SK-N-SH (cell line): ENCODE results near the gene CYP2C19. TPM values are rescaled to one million over a fixed set of nuclear protein-coding genes. Genes with fewer than 3 reads are reported as not detected.
"Not testable (repeated sequence)": the region's sequence is repeated elsewhere in the genome, so short reads cannot be mapped to it uniquely, and the experiment has no call there.

Experiments used
- CTCF ChIA-PET: fragments of 300-600, 350-600 bp; formaldehyde crosslinking; extraction: SDS; loops from one replicate; lab custom pipeline; 2021; lab: Yijun Ruan, JAX
- POLR2A ChIA-PET: fragments of 350-600 bp; sonication (Branson Sonifier 250); formaldehyde crosslinking; extraction: SDS; loops from one replicate; lab custom pipeline; 2020; ENCODE audit warnings: antibody characterized with exemption, inconsistent platforms; lab: Yijun Ruan, JAX
- DNase-seq: peaks from one replicate; pipeline ENCODE4 v3.0.0; 2012
- H2AFZ ChIP-seq: fragments of 200-600 bp; sonication (generic); 2 replicates; pipeline ENCODE4 v1.8.1; 2016; ENCODE audit warnings: antibody characterized with exemption, mild to moderate bottlenecking, low read depth
- H3F3A ChIP-seq: fragments of 200-600 bp; sonication (generic); replicated peaks from 2 replicates; pipeline ENCODE3; 2016; ENCODE audit warnings: antibody characterized with exemption, mild to moderate bottlenecking; ENCODE audit not compliant: insufficient read depth
- H3K27ac ChIP-seq, 2 experiments: fragments of 200-500 bp in 1 of 2; fragments of 200-600 bp in 1 of 2; sonication (Bioruptor generic) in 1 of 2; sonication (generic), shearing (Covaris generic) in 1 of 2; 2 replicates each; pipeline versions ENCODE4 v1.5.1 to v1.6.1; 2014 to 2016; ENCODE audit warnings: low read depth in 2 of 2, inconsistent platforms in 1 of 2, low read length in 1 of 2, mild to moderate bottlenecking in 1 of 2, mixed read lengths in 1 of 2
- H3K27me3 ChIP-seq: fragments of 200-600 bp; sonication (generic), shearing (Covaris generic); 2 replicates; pipeline ENCODE4 v1.6.1; 2016; ENCODE audit warnings: mixed run types; ENCODE audit not compliant: insufficient read depth
- H3K36me3 ChIP-seq, 2 experiments: fragments of 200-500 bp in 1 of 2; fragments of 200-600 bp in 1 of 2; sonication (Bioruptor generic) in 1 of 2; sonication (generic) in 1 of 2; replicated peaks in 1 of 2; 2 replicates each; pipeline versions ENCODE3 to v1.5.1; 2014 to 2016; ENCODE audit warnings: low read length in 1 of 2, mild to moderate bottlenecking in 1 of 2; ENCODE audit not compliant: insufficient read depth in 2 of 2, control insufficient read depth in 1 of 2
- H3K4me1 ChIP-seq, 2 experiments: fragments of 200-500 bp in 1 of 2; fragments of 200-600 bp in 1 of 2; sonication (Bioruptor generic) in 1 of 2; sonication (generic), shearing (Covaris generic) in 1 of 2; 2 replicates each; pipeline versions ENCODE4 v1.5.1 to v1.6.1; 2014 to 2016; ENCODE audit warnings: low read depth in 1 of 2, low read length in 1 of 2, mixed run types in 1 of 2; ENCODE audit not compliant: insufficient read depth in 2 of 2, control insufficient read depth in 1 of 2
- H3K4me2 ChIP-seq: fragments of 200-600 bp; sonication (generic), shearing (Covaris generic); 2 replicates; pipeline ENCODE4 v1.6.1; 2017; ENCODE audit warnings: mixed run types
- H3K4me3 ChIP-seq, 2 experiments: fragments of 200-500 bp in 1 of 2; fragments of 200-600 bp in 1 of 2; sonication (Bioruptor generic) in 1 of 2; sonication (generic), shearing (Covaris generic) in 1 of 2; 2 replicates each; pipeline versions ENCODE4 v1.5.1 to v1.8.1; 2014 to 2016; ENCODE audit warnings: low read depth in 2 of 2, inconsistent platforms in 1 of 2, low read length in 1 of 2, mild to moderate bottlenecking in 1 of 2, mixed read lengths in 1 of 2, moderate library complexity in 1 of 2
- H3K79me2 ChIP-seq: fragments of 200-600 bp; sonication (generic); 2 replicates; pipeline ENCODE4 v1.8.1; 2017; ENCODE audit warnings: mild to moderate bottlenecking; ENCODE audit not compliant: insufficient read depth
- H3K9ac ChIP-seq: fragments of 200-600 bp; sonication (generic); 2 replicates; pipeline ENCODE4 v1.6.1; 2017; ENCODE audit warnings: mixed run types
- H3K9me2 ChIP-seq: fragments of 200-600 bp; sonication (generic); 2 replicates; pipeline ENCODE4 v1.6.1; 2017; ENCODE audit warnings: mixed run types
- H3K9me3 ChIP-seq: fragments of 200-600 bp; sonication (generic); 2 replicates; pipeline ENCODE4 v1.6.1; 2017; ENCODE audit warnings: mixed run types, mild to moderate bottlenecking, moderate library complexity
- H4K20me1 ChIP-seq: fragments of 200-600 bp; sonication (generic); 2 replicates; pipeline ENCODE4 v1.6.1; 2017; ENCODE audit warnings: mild to moderate bottlenecking, mixed run types; ENCODE audit not compliant: insufficient read depth
- CHD2 ChIP-seq: fragments of 150-350 bp; IDR thresholded peaks from 2 replicates; pipeline ENCODE4 v1.6.1; 2018; ENCODE audit warnings: low read length; ENCODE audit not compliant: partially characterized antibody
- ELF1 ChIP-seq: IDR thresholded peaks from 2 replicates; pipeline ENCODE4 v1.4.0; 2012
- FOXJ3 ChIP-seq: sonication (generic); formaldehyde crosslinking; IDR thresholded peaks from 2 replicates; pipeline ENCODE4 v1.5.1; 2020; ENCODE audit warnings: mild to moderate bottlenecking, missing genetic modification reagents
- FOXM1 ChIP-seq: IDR thresholded peaks from 2 replicates; pipeline ENCODE4 v1.4.0; 2012; ENCODE audit warnings: low read depth, mild to moderate bottlenecking
- GATA2 ChIP-seq: sonication (generic); formaldehyde crosslinking; IDR thresholded peaks from 2 replicates; pipeline ENCODE4 v1.5.0; 2020; ENCODE audit warnings: mild to moderate bottlenecking, missing genetic modification reagents
- JUND ChIP-seq: IDR thresholded peaks from 2 replicates; pipeline ENCODE4 v1.4.0; 2012
- MEF2A ChIP-seq: IDR thresholded peaks from 2 replicates; pipeline ENCODE4 v1.4.0; 2012; ENCODE audit warnings: low read depth, borderline replicate concordance
- REST ChIP-seq: IDR thresholded peaks from 2 replicates; pipeline ENCODE4 v1.6.1; 2012; ENCODE audit warnings: mild to moderate bottlenecking, low read depth, low read length, moderate library complexity
- SIN3A ChIP-seq: IDR thresholded peaks from 2 replicates; pipeline ENCODE4 v1.6.1; 2012; ENCODE audit warnings: low read depth, mild to moderate bottlenecking, low read length, moderate library complexity, borderline replicate concordance
- TEAD4 ChIP-seq: IDR thresholded peaks from 2 replicates; pipeline ENCODE4 v1.4.0; 2012; ENCODE audit warnings: mild to moderate bottlenecking, borderline replicate concordance; ENCODE audit not compliant: insufficient read depth
- USF1 ChIP-seq: IDR thresholded peaks from 2 replicates; pipeline ENCODE4 v1.4.0; 2012; ENCODE audit warnings: low read depth, borderline replicate concordance
- YY1 ChIP-seq: IDR thresholded peaks from 2 replicates; pipeline ENCODE4 v1.4.0; 2012; ENCODE audit warnings: low read depth, mild to moderate bottlenecking
- WGBS: methylation state at CpG from one replicate; pipeline ENCODE4 v1.1.6; 2017; ENCODE audit warnings: low lambda C conversion rate; 5-methylcytosine and 5-hydroxymethylcytosine counted together
- polyA plus RNA-seq, 3 experiments: library from polyadenylated mRNA; depleted of rRNA; stranded (reverse); fragments of >200 nt; gene quantifications; 2 replicates each; pipeline ENCODE4 v1.2.3, GENCODE V29; 2012

CYP2C19 gene
- polyA plus RNA-seq, 1 of the 3 experiments (the other 2 are of a cell fraction), result not detected

GRCh38 chr10:94830025-94830424 is 67.5 kb downstream of the CYP2C19 start:
- H3K9me3 ChIP-seq, H3K9me2 ChIP-seq, H3K9ac ChIP-seq, H3K4me3 ChIP-seq, H3K4me1 ChIP-seq, CTCF ChIA-PET, H2AFZ ChIP-seq, POLR2A ChIA-PET, H4K20me1 ChIP-seq, H3K27ac ChIP-seq, H3F3A ChIP-seq, H3K36me3 ChIP-seq, H3K79me2 ChIP-seq, H3K27me3 ChIP-seq, H3K4me2 ChIP-seq, DNase-seq: not testable (repeated sequence)
- 46% methylated on average over 9 of the region's 13 CpGs for WGBS

- no peak overlapping the region for H3K4me2 ChIP-seq
- no peaks in the 10 kb centered on the region for H3K27me3 ChIP-seq
- CTCF ChIA-PET, result no interaction called here
- no peak for DNase-seq
- no peak overlapping the region for H3K4me3 ChIP-seq
- no peaks in the 10 kb centered on the region for H3K9me3 ChIP-seq
- WGBS, result 0% methylated on average over 1 of the region's 1 CpG
- H3K79me2 ChIP-seq, result no peaks in the 10 kb centered on the region
- no peaks in the 10 kb centered on the region for H3F3A ChIP-seq
- H3K9ac ChIP-seq, result no peak overlapping the region
- no peaks in the 10 kb centered on the region for H4K20me1 ChIP-seq
- H2AFZ ChIP-seq, result no peak overlapping the region
- H3K4me1 ChIP-seq, result no peaks in the 10 kb centered on the region
- no peaks in the 10 kb centered on the region for H3K36me3 ChIP-seq
- no peak overlapping the region for H3K27ac ChIP-seq
- POLR2A ChIA-PET, result no interaction called here
- TF ChIP-seq MEF2A (no peak), SIN3A (no peak), CHD2 (no peak), FOXJ3 (CRISPR knock-in tag) (no peak), REST (no peak), TEAD4 (no peak), ELF1 (no peak), JUND (no peak), USF1 (no peak), YY1 (no peak), FOXM1 (no peak), GATA2 (CRISPR knock-in tag) (no peak)
- H3K9me2 ChIP-seq, result no peaks in the 10 kb centered on the region
These were observed 83.7 kb downstream of the CYP2C19 start for GRCh38 chr10:94846204-94846603.
